A673 (cell line): ENCODE results near the gene KCNJ4.

Experiments used
- EZH2 ChIP-seq: fragments of 200-600 bp; sonication (generic); IDR thresholded peaks from 2 replicates; pipeline ENCODE4 v1.6.1; 2017; ENCODE audit warnings: borderline replicate concordance, low read depth, mild to moderate bottlenecking, mixed read lengths, antibody characterized with exemption, low read length; ENCODE audit not compliant: poor library complexity, severe bottlenecking
- TF ChIP-seq, protein P1 (sequence below): fragments of 300-800, 200-600 bp; sonication (generic); conservative IDR thresholded peaks from 2 replicates; pipeline ENCODE4 v1.5.1; 2017; ENCODE audit warnings: low read depth, mild to moderate bottlenecking, antibody characterized with exemption, low read length, moderate library complexity, mixed read lengths

DNA sequence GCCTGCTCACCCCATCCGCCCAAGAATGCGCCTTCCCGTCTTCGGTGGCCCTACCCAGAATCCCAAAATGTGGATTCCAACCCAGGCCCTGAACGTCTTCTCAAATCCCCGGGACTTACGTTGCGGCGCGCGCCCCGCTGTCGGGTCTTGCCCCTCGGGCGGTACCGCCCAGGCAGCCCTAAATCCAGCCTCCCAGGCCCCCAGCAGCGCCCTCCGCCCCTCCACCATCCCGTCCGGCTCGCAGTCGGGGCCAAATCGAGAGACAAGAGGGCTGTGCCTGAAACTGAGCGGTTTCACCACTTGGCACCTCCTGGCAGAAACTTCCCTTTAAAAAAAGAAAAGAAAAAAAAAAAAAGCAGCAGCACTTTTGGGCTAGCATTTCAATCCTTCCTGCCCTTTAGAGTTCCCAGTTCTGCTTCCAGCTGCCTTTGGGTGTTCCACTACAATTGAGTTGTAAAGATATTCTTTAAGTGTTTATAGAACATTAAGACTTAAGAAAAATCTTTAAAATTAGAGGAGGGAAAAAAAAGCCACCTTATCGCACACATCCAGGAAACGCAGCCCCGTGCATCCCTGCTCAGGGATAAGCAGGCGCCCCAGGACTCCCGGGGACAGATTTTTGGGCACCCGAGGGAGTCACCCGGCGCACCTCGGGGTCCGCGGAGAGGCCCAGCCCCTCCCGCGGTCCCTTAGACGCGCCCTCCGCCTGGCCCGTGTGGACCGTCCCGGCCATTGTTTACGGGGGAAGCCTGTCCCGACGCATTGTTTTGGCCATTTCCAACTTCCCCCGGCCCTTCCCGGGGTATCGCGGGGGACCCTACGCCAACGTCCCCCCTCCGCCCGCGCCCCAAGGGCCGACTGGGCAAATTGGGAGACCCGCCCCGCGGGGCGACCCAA is 57.6 kb downstream of the KCNJ4 start:
- TF ChIP-seq, protein P1, sequence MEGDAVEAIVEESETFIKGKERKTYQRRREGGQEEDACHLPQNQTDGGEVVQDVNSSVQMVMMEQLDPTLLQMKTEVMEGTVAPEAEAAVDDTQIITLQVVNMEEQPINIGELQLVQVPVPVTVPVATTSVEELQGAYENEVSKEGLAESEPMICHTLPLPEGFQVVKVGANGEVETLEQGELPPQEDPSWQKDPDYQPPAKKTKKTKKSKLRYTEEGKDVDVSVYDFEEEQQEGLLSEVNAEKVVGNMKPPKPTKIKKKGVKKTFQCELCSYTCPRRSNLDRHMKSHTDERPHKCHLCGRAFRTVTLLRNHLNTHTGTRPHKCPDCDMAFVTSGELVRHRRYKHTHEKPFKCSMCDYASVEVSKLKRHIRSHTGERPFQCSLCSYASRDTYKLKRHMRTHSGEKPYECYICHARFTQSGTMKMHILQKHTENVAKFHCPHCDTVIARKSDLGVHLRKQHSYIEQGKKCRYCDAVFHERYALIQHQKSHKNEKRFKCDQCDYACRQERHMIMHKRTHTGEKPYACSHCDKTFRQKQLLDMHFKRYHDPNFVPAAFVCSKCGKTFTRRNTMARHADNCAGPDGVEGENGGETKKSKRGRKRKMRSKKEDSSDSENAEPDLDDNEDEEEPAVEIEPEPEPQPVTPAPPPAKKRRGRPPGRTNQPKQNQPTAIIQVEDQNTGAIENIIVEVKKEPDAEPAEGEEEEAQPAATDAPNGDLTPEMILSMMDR: no peak
- no peak for TF ChIP-seq EZH2
